HCT116 (cell line): Measurements from ENCODE around the gene AUTS2. TPM values are rescaled to one million over a fixed set of nuclear protein-coding genes. Genes with fewer than 3 reads are reported as not detected.

Source experiments
- ATAC-seq: fragments of 200-7000 bp; cut with Tn5 transposase; 2 replicates; pipeline ENCODE4 v1.9.1; 2020; ENCODE audit warnings: mild to moderate bottlenecking, moderate library complexity
- BruUV-seq: library from RNA; stranded (reverse); fragments of 400-500 nt; replicated peaks from 2 replicates; lab custom pipeline; 2021; lab: Mats Ljungman, UMichigan
- CTCF ChIA-PET: fragments of 300-600 bp; sonication (Branson Sonifier 250); formaldehyde crosslinking; loops from one replicate; lab custom pipeline; 2021; ENCODE audit warnings: antibody characterized with exemption; lab: Charles Lee
- POLR2A ChIA-PET: fragments of 300-600, 350-600 bp; sonication (Branson Sonifier 250); formaldehyde crosslinking; loops from one replicate; lab custom pipeline; 2021; ENCODE audit warnings: antibody characterized with exemption; lab: Charles Lee
- RAD21 ChIA-PET, 2 experiments: fragments of 300-600 bp; sonication (Branson Sonifier 250); formaldehyde crosslinking; loops; one replicate each; lab custom pipeline; 2023; ENCODE audit warnings: low total read pairs in 2 of 2; ENCODE audit not compliant: uncharacterized antibody in 2 of 2, unreplicated experiment in 2 of 2, low non-redundant PET in 1 of 2; lab: Charles Lee
- DNase-seq: peaks from one replicate; pipeline ENCODE4 v3.0.0-alpha.2; 2010; ENCODE audit warnings: low read depth, low spot score
- H2AFZ ChIP-seq: fragments of 200-600 bp; shearing (Covaris generic), sonication (generic); 2 replicates; pipeline ENCODE4 v1.6.1; 2017; ENCODE audit warnings: low read depth, mixed run types, mixed read lengths, antibody characterized with exemption, low read length; ENCODE audit not compliant: poor library complexity, severe bottlenecking
- H3K27ac ChIP-seq: 2 replicates; pipeline ENCODE4 v1.5.1; 2012; ENCODE audit warnings: low read depth, low read length
- H3K27me3 ChIP-seq: fragments of 200-600 bp; sonication (generic); 2 replicates; pipeline ENCODE4 v1.6.1; 2016; ENCODE audit warnings: mixed run types, low read length, mixed read lengths; ENCODE audit not compliant: insufficient read depth
- H3K36me3 ChIP-seq, 2 experiments: fragments of 200-500 bp in 1 of 2; fragments of 200-600 bp in 1 of 2; sonication (Bioruptor generic) in 1 of 2; sonication (generic) in 1 of 2; 2 replicates each; pipeline versions ENCODE4 v1.5.1 to v1.6.1; 2014 to 2016; ENCODE audit warnings: low read length in 2 of 2, inconsistent platforms in 1 of 2, mixed read lengths in 1 of 2, mixed run types in 1 of 2; ENCODE audit not compliant: insufficient read depth in 2 of 2, control insufficient read depth in 1 of 2
- H3K4me1 ChIP-seq, 2 experiments: fragments of 200-600 bp in 1 of 2; sonication (generic) in 1 of 2; 2 replicates each; pipeline versions ENCODE4 v1.5.1 to v1.6.1; 2012 to 2017; ENCODE audit warnings: low read length in 2 of 2, inconsistent platforms in 1 of 2, mild to moderate bottlenecking in 1 of 2, mixed read lengths in 1 of 2, mixed run types in 1 of 2, moderate library complexity in 1 of 2; ENCODE audit not compliant: insufficient read depth in 2 of 2, control insufficient read depth in 1 of 2
- H3K4me2 ChIP-seq: fragments of 200-600 bp; sonication (generic); 2 replicates; pipeline ENCODE4 v1.6.1; 2017; ENCODE audit warnings: mixed run types, low read length, mixed read lengths
- H3K4me3 ChIP-seq, 2 experiments: fragments of 200-600 bp in 1 of 2; sonication (generic) in 1 of 2; replicated peaks in 1 of 2; 2 replicates each; pipeline ENCODE4 v1.5.1; 2011 to 2016; ENCODE audit warnings: low read length in 2 of 2, control low read depth in 1 of 2, low read depth in 1 of 2, mild to moderate bottlenecking in 1 of 2, mixed read lengths in 1 of 2, mixed run types in 1 of 2
- H3K79me2 ChIP-seq: fragments of 200-600 bp; sonication (generic); 2 replicates; pipeline ENCODE4 v1.6.1; 2017; ENCODE audit warnings: mild to moderate bottlenecking, mixed run types, low read length, moderate library complexity, mixed read lengths; ENCODE audit not compliant: insufficient read depth
- H3K9ac ChIP-seq: fragments of 200-600 bp; sonication (generic); 2 replicates; pipeline ENCODE4 v1.6.1; 2016; ENCODE audit warnings: low read length, mixed read lengths
- H3K9me2 ChIP-seq: fragments of 200-600 bp; sonication (generic), shearing (Covaris generic); 2 replicates; pipeline ENCODE4 v1.6.1; 2017; ENCODE audit warnings: mixed run types, mild to moderate bottlenecking, moderate library complexity; ENCODE audit not compliant: insufficient read depth
- H3K9me3 ChIP-seq, 2 experiments: fragments of 200-500 bp in 1 of 2; fragments of 200-600 bp in 1 of 2; sonication (Bioruptor generic) in 1 of 2; sonication (generic) in 1 of 2; 2 replicates each; pipeline ENCODE4 v1.6.1; 2014 to 2017; ENCODE audit warnings: low read length in 2 of 2, mixed read lengths in 2 of 2, inconsistent platforms in 1 of 2, low read depth in 1 of 2, mild to moderate bottlenecking in 1 of 2, mixed run types in 1 of 2, moderate library complexity in 1 of 2; ENCODE audit not compliant: control insufficient read depth in 1 of 2, insufficient read depth in 1 of 2
- H4K20me1 ChIP-seq: fragments of 200-600 bp; sonication (generic), shearing (Covaris generic); 2 replicates; pipeline ENCODE4 v1.6.1; 2017; ENCODE audit warnings: mixed run types, mild to moderate bottlenecking, moderate library complexity; ENCODE audit not compliant: insufficient read depth
- CBX3 ChIP-seq: IDR thresholded peaks from 2 replicates; pipeline ENCODE4 v1.6.1; 2012; ENCODE audit warnings: low read depth
- CEBPB ChIP-seq: IDR thresholded peaks from 2 replicates; pipeline ENCODE4 v1.6.1; 2012; ENCODE audit warnings: low read depth
- EGR1 ChIP-seq: IDR thresholded peaks from 2 replicates; pipeline ENCODE4 v1.6.1; 2012; ENCODE audit warnings: low read depth
- ELF1 ChIP-seq: IDR thresholded peaks from 2 replicates; pipeline ENCODE4 v1.6.1; 2012; ENCODE audit warnings: low read depth, borderline replicate concordance
- EZH2 ChIP-seq: fragments of 200-600 bp; sonication (generic); IDR thresholded peaks from 2 replicates; pipeline ENCODE4 v1.6.1; 2017; ENCODE audit warnings: antibody characterized with exemption, mixed run types
- EZH2phosphoT487 ChIP-seq: fragments of 200-600 bp; IDR thresholded peaks from 2 replicates; pipeline ENCODE4 v1.6.1; 2018; ENCODE audit warnings: antibody characterized with exemption, borderline replicate concordance
- FOSL1 ChIP-seq: IDR thresholded peaks from 2 replicates; pipeline ENCODE4 v1.6.1; 2012; ENCODE audit warnings: low read depth
- JUND ChIP-seq: IDR thresholded peaks from 2 replicates; pipeline ENCODE4 v1.6.1; 2012
- MAX ChIP-seq: IDR thresholded peaks from 2 replicates; pipeline ENCODE4 v1.6.1; 2012
- POLR2A ChIP-seq: IDR thresholded peaks from 2 replicates; pipeline ENCODE4 v1.7.0; 2011; ENCODE audit warnings: borderline replicate concordance; ENCODE audit not compliant: insufficient read depth, insufficient read length; ENCODE audit errors: extremely low read depth
- REST ChIP-seq: IDR thresholded peaks from 2 replicates; pipeline ENCODE4 v1.6.1; 2012; ENCODE audit warnings: low read depth
- SP1 ChIP-seq: IDR thresholded peaks from 2 replicates; pipeline ENCODE4 v1.6.1; 2012; ENCODE audit warnings: low read depth
- SRF ChIP-seq: IDR thresholded peaks from 2 replicates; pipeline ENCODE4 v1.6.1; 2012; ENCODE audit warnings: low read depth
- TCF7L2 ChIP-seq: IDR thresholded peaks from 2 replicates; pipeline ENCODE4 v1.7.0; 2011; ENCODE audit warnings: borderline replicate concordance, inconsistent platforms; ENCODE audit not compliant: insufficient read depth, insufficient read length; ENCODE audit errors: extremely low read depth
- YY1 ChIP-seq: IDR thresholded peaks from 2 replicates; pipeline ENCODE4 v1.6.1; 2011; ENCODE audit warnings: low read length, low read depth, moderate library complexity, mild to moderate bottlenecking; ENCODE audit not compliant: insufficient replicate concordance; ENCODE audit errors: extremely low read depth
- ZBTB33 ChIP-seq: IDR thresholded peaks from 2 replicates; pipeline ENCODE4 v1.6.1; 2011; ENCODE audit warnings: mild to moderate bottlenecking, low read length, moderate library complexity; ENCODE audit not compliant: insufficient replicate concordance; ENCODE audit errors: extremely low read depth
- ZFX ChIP-seq: fragments of 450-650 bp; IDR thresholded peaks from 2 replicates; pipeline ENCODE4 v1.6.1; 2017
- intact Hi-C: fragments of 100-400 bp; cut with micrococcal nuclease; formaldehyde crosslinking; loops from 2 replicates; pipeline ENCODE4 v1.10.0; 2022
- total RNA-seq: library from RNA; stranded (reverse); gene quantifications from one replicate; pipeline ENCODE4 v1.2.1, GENCODE V29; 2021; ENCODE audit not compliant: unreplicated experiment
- TF ChIP-seq, protein P1 (sequence below): IDR thresholded peaks from 2 replicates; pipeline ENCODE4 v1.6.1; 2012
- TF ChIP-seq, protein P2 (sequence below), 3 experiments: fragments of 200-600 bp in 1 of 3; sonication (generic) in 1 of 3; IDR thresholded peaks in 2 of 3; conservative IDR thresholded peaks in 1 of 3; 2 replicates each; pipeline ENCODE4 v1.5.1; 2012 to 2017; ENCODE audit warnings: low read depth in 2 of 3, low read length in 2 of 3, antibody characterized with exemption in 1 of 3, borderline replicate concordance in 1 of 3, control low read depth in 1 of 3, mild to moderate bottlenecking in 1 of 3, mixed read lengths in 1 of 3, mixed run types in 1 of 3, moderate library complexity in 1 of 3; ENCODE audit not compliant: insufficient read depth in 1 of 3

AUTS2 gene
- total RNA-seq, 1 experiment from 2014 or later = 0.93 TPM

GRCh38 chr7:69645683-69646082, 47.4 kb downstream of the AUTS2 start:
- H3K79me2 ChIP-seq = no peaks in the 10 kb centered on the region
- DNase-seq = no peak
- no TSS peak for BruUV-seq
- H3K27ac ChIP-seq = no peak overlapping the region
- ChIA-PET POLR2A (no interaction called here), RAD21 (no interaction called here), CTCF (no interaction called here)
- H3K4me2 ChIP-seq = no peak overlapping the region
- no peak overlapping the region for H2AFZ ChIP-seq
- H3K4me1 ChIP-seq = no peaks in the 10 kb centered on the region
- H3K9me3 ChIP-seq = peaks cover 13 to 28% of the 10 kb centered on the region in 2 experiments; a peak in 2 of 4 replicates
- no peaks in the 10 kb centered on the region for H4K20me1 ChIP-seq
- intact Hi-C loops = no loop called here
- no peaks in the 10 kb centered on the region for H3K9me2 ChIP-seq
- H3K27me3 ChIP-seq = no peaks in the 10 kb centered on the region
- ATAC-seq = no peak
- no peak for TF ChIP-seq YY1
- TF ChIP-seq FOSL1 = no peak
- TF ChIP-seq SP1 = no peak
- TF ChIP-seq ZBTB33 = no peak
- no peak for TF ChIP-seq JUND
- no peak for TF ChIP-seq ELF1
- no peak for TF ChIP-seq REST
- no peak for TF ChIP-seq EGR1
- TF ChIP-seq, protein P1, sequence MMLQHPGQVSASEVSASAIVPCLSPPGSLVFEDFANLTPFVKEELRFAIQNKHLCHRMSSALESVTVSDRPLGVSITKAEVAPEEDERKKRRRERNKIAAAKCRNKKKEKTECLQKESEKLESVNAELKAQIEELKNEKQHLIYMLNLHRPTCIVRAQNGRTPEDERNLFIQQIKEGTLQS = no peak
- no peak for TF ChIP-seq POLR2A
- TF ChIP-seq SRF = no peak
- no peak for TF ChIP-seq EZH2
- TF ChIP-seq TCF7L2 = no peak
- TF ChIP-seq, protein P2, sequence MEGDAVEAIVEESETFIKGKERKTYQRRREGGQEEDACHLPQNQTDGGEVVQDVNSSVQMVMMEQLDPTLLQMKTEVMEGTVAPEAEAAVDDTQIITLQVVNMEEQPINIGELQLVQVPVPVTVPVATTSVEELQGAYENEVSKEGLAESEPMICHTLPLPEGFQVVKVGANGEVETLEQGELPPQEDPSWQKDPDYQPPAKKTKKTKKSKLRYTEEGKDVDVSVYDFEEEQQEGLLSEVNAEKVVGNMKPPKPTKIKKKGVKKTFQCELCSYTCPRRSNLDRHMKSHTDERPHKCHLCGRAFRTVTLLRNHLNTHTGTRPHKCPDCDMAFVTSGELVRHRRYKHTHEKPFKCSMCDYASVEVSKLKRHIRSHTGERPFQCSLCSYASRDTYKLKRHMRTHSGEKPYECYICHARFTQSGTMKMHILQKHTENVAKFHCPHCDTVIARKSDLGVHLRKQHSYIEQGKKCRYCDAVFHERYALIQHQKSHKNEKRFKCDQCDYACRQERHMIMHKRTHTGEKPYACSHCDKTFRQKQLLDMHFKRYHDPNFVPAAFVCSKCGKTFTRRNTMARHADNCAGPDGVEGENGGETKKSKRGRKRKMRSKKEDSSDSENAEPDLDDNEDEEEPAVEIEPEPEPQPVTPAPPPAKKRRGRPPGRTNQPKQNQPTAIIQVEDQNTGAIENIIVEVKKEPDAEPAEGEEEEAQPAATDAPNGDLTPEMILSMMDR (IDR thresholded peaks at IDR 0.05 in 2 of 3, conservative IDR thresholded peaks at IDR 0.05 in 1 of 3; ENCODE audit: borderline replicate concordance in 1 of 3, insufficient read depth in 1 of 3, low read depth in 2 of 3, low read length in 2 of 3) = no peak
- no peak for TF ChIP-seq CEBPB
- no peak for TF ChIP-seq ZFX
- no peak for TF ChIP-seq CBX3
- no peak for TF ChIP-seq MAX
- no peak for TF ChIP-seq EZH2phosphoT487
- no peak overlapping the region for H3K4me3 ChIP-seq
- no peaks in the 10 kb centered on the region for H3K36me3 ChIP-seq
- H3K9ac ChIP-seq = no peak overlapping the region
